A549 (cell line): Measurements from ENCODE around the gene SGTA.

Experiments
- CEBPB ChIP-seq, 2 experiments: fragments of >200 bp in 1 of 2; sonication (Bioruptor Twin) in 1 of 2; formaldehyde crosslinking in 1 of 2; IDR thresholded peaks; 2 replicates each; pipeline ENCODE4 v1.6.1; 2012 to 2016
- CHD4 ChIP-seq: fragments of 200-600 bp; sonication (generic); IDR thresholded peaks from 2 replicates; pipeline ENCODE4 v1.6.1; 2016; ENCODE audit warnings: antibody characterized with exemption, mild to moderate bottlenecking, borderline replicate concordance
- CTCF ChIP-seq: fragments of >200 bp; sonication (Bioruptor Twin); formaldehyde crosslinking; IDR thresholded peaks from 3 replicates; pipeline ENCODE4 v1.5.1; 2016
- NR3C1 ChIP-seq: fragments of >200 bp; sonication (Bioruptor Twin); formaldehyde crosslinking; IDR thresholded peaks from 3 replicates; pipeline ENCODE4 v1.6.1; 2017
- POLR2A ChIP-seq: IDR thresholded peaks from 2 replicates; pipeline ENCODE4 v1.6.1; 2012; ENCODE audit warnings: mild to moderate bottlenecking, low read length
- REST ChIP-seq: fragments of 200-600 bp; sonication (generic); IDR thresholded peaks from 2 replicates; pipeline ENCODE4 v1.6.1; 2016; ENCODE audit warnings: antibody characterized with exemption, mild to moderate bottlenecking, moderate library complexity
- ZFP36 ChIP-seq: fragments of 450-650 bp; IDR thresholded peaks from 2 replicates; pipeline ENCODE4 v1.6.1; 2014; ENCODE audit warnings: borderline replicate concordance; ENCODE audit not compliant: partially characterized antibody

GRCh38 chr19:2728783-2729387, 54.2 kb downstream of the SGTA start:
- TF ChIP-seq CEBPB (IDR thresholded peaks at IDR 0.05) (no peak), CTCF (no peak), ZFP36 (no peak), CHD4 (no peak), NR3C1 (no peak), REST (no peak), POLR2A (no peak)
